ENCODE measurements around the gene YPEL3. TPM values are rescaled to one million over a fixed set of nuclear protein-coding genes. Genes with fewer than 3 reads are reported as not detected.

Gene YPEL3
- total RNA-seq, 1 experiment from 2014 or later = 8.8 TPM

DNA sequence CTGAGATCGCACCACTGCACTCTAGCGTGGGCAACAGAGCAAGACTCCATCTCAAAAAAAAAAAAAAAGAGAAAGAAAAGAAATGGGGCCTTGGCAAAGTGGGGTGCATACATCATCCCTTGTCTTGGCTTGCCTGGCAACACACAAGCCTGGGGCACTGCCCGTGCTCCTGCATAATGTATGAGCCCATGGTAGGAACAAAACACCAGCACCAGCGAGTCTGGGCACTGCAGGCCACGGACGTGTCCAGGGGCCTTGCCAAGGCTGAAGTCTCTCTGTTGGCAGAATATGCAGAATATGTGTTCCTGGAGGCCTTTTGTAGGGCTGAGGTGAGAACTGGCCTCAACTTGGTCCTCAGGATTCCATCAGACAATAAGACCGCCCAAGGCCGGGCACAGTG, 46.1 kb downstream of the YPEL3 start:
- Mint-ChIP-seq H3K27ac (ENCODE audit: low read depth, unreplicated experiment) (no peak overlapping the region), H3K4me3 (ENCODE audit: unreplicated experiment) (no peak overlapping the region), H3K27me3 (ENCODE audit: insufficient read depth, unreplicated experiment) (no peaks in the 10 kb centered on the region), H3K36me3 (ENCODE audit: insufficient read depth, unreplicated experiment) (no peaks in the 10 kb centered on the region), H3K4me1 (ENCODE audit: insufficient read depth, unreplicated experiment) (peaks cover 19% of the 10 kb centered on the region), H3K9me3 (ENCODE audit: unreplicated experiment) (no peaks in the 10 kb centered on the region)
- ChIA-PET POLR2A (interaction anchor here (1.0 kb wide), 1 partner anchor 54 kb away, joined by 5 read pairs; the partner anchor contains the start of gene INO80E), CTCF (interaction anchor here (2.8 kb wide), 1 partner anchor 18 kb away, joined by 20 read pairs; the partner anchor contains the start of gene TLCD3B)
- intact Hi-C loops (cut with micrococcal nuclease) = no loop called here
- TF ChIP-seq CTCF (IDR thresholded peaks at IDR 0.05; ENCODE audit: unreplicated experiment) = no peak
- no TSS peak for BruUV-seq (replicated peaks)
- DNase-seq (ENCODE audit: unreplicated experiment) = no peak

DNA sequence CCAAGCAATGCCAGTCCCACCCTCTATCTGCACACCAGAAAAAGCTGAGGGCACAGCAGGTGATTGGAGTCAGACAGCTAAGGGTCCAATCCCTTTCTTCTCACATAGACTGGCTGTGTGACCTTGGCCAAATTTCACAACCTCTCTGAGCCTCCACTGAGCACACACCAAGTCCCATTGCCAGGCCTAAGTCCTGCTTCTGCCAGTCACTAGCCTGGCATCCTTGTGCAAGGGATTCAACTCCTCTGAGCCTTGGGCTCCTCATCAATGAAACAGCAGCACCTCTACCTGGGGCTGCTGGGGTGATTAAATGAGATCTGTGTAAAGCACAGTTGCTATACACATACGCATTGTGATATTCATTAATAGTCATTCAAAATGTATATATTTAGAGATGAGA, 49.4 kb downstream of the YPEL3 start:
- ChIA-PET POLR2A (no interaction called here), CTCF (interaction anchor here (1.4 kb wide), 1 partner anchor 15 kb away, joined by 8 read pairs; the partner anchor contains the start of gene TLCD3B)
- Mint-ChIP-seq H3K36me3 (ENCODE audit: insufficient read depth, unreplicated experiment) (no peaks in the 10 kb centered on the region), H3K4me1 (ENCODE audit: insufficient read depth, unreplicated experiment) (peaks cover 3% of the 10 kb centered on the region), H3K27ac (ENCODE audit: low read depth, unreplicated experiment) (no peak overlapping the region), H3K4me3 (ENCODE audit: unreplicated experiment) (no peak overlapping the region), H3K9me3 (ENCODE audit: unreplicated experiment) (no peaks in the 10 kb centered on the region), H3K27me3 (ENCODE audit: insufficient read depth, unreplicated experiment) (no peaks in the 10 kb centered on the region)
- intact Hi-C loops (cut with micrococcal nuclease) = no loop called here
- DNase-seq (ENCODE audit: unreplicated experiment) = no peak
- BruUV-seq (replicated peaks) = no TSS peak
- TF ChIP-seq CTCF (IDR thresholded peaks at IDR 0.05; ENCODE audit: unreplicated experiment) = no peak

- Mint-ChIP-seq H3K9me3 (ENCODE audit: unreplicated experiment) (no peaks in the 10 kb centered on the region), H3K4me3 (ENCODE audit: unreplicated experiment) (no peak overlapping the region), H3K27ac (ENCODE audit: low read depth, unreplicated experiment) (no peak overlapping the region), H3K27me3 (ENCODE audit: insufficient read depth, unreplicated experiment) (no peaks in the 10 kb centered on the region), H3K4me1 (ENCODE audit: insufficient read depth, unreplicated experiment) (no peaks in the 10 kb centered on the region), H3K36me3 (ENCODE audit: insufficient read depth, unreplicated experiment) (no peaks in the 10 kb centered on the region)
- ChIA-PET POLR2A (no interaction called here), CTCF (interaction anchor here (0.7 kb wide), 1 partner anchor 15 kb away, joined by 3 read pairs; no protein-coding TSS in a partner anchor)
- no peak for DNase-seq (ENCODE audit: unreplicated experiment)
- BruUV-seq (replicated peaks) = no TSS peak
- TF ChIP-seq CTCF (IDR thresholded peaks at IDR 0.05; ENCODE audit: unreplicated experiment) = no peak
- intact Hi-C loops (cut with micrococcal nuclease) = no loop called here
Measured at GRCh38 chr16:30046178-30046577, 49.8 kb downstream of the YPEL3 start.

Other genes starting within 250 kb of the YPEL3 start
- 41.3 and 42.7 TPM in 2 replicates for gene CDIPT, start 233.0 kb downstream of the YPEL3 start, total RNA-seq (2022)
- gene SEZ6L2, start 196.7 kb downstream of the YPEL3 start, total RNA-seq (2022) = 1.9 and 3.2 TPM in 2 replicates
- gene ASPHD1, start 195.7 kb downstream of the YPEL3 start, total RNA-seq (2022) = 4.8 and 5.7 TPM in 2 replicates
- 35.5 and 38.9 TPM in 2 replicates for gene KCTD13, start 170.0 kb downstream of the YPEL3 start, total RNA-seq (2022)
- gene TMEM219, start 134.1 kb downstream of the YPEL3 start, total RNA-seq (2022) = 62.1 and 68.1 TPM in 2 replicates
- 29.3 and 33.1 TPM in 2 replicates for gene TAOK2, start 122.3 kb downstream of the YPEL3 start, total RNA-seq (2022)
- gene HIRIP3, start 100.6 kb downstream of the YPEL3 start, total RNA-seq (2022) = 12.9 and 20.7 TPM in 2 replicates
- gene INO80E, start 100.0 kb downstream of the YPEL3 start, total RNA-seq (2022) = 82.0 and 90.1 TPM in 2 replicates
- gene DOC2A, start 85.2 kb downstream of the YPEL3 start, total RNA-seq (2022) = 1.2 TPM in 2 replicates
- not detected in 2 replicates for gene C16orf92, start 73.0 kb downstream of the YPEL3 start, total RNA-seq (2022)
- gene TLCD3B, start 64.9 kb downstream of the YPEL3 start, total RNA-seq (2022) = 0.21 and 0.27 TPM in 2 replicates
- gene ALDOA, start 30.5 kb downstream of the YPEL3 start, total RNA-seq (2022) = 1,141 and 1,165 TPM in 2 replicates
- gene PPP4C, start 20.2 kb downstream of the YPEL3 start, total RNA-seq (2022) = 93.2 and 99.7 TPM in 2 replicates
- gene TBX6, start 4.3 kb downstream of the YPEL3 start, total RNA-seq (2022) = 0.16 and 0.47 TPM in 2 replicates
- 0.49 and 1.5 TPM in 2 replicates for gene GDPD3, start 17.3 kb upstream of the YPEL3 start, total RNA-seq (2022)
- gene MAPK3, start 27.0 kb upstream of the YPEL3 start, total RNA-seq (2022) = 11.7 and 15.0 TPM in 2 replicates
- gene CORO1A, start 87.4 kb upstream of the YPEL3 start, total RNA-seq (2022) = 0.83 and 1.9 TPM in 2 replicates
- 132 and 133 TPM in 2 replicates for gene BOLA2B, start 97.5 kb upstream of the YPEL3 start, total RNA-seq (2022)
- 21.4 and 37.1 TPM in 2 replicates for gene SLX1A, start 97.7 kb upstream of the YPEL3 start, total RNA-seq (2022)
- 13.4 TPM in 2 replicates for gene SULT1A3, start 103.0 kb upstream of the YPEL3 start, total RNA-seq (2022)
- 11.6 and 15.3 TPM in 2 replicates for gene NPIPB13, start 152.3 kb upstream of the YPEL3 start, total RNA-seq (2022)

Data from MCF 10A (cell line).